ENCODE measurements around the gene CSH2. TPM values are rescaled to one million over a fixed set of nuclear protein-coding genes. Genes with fewer than 3 reads are reported as not detected.

CSH2 gene
- total and polyA plus RNA-seq, 8 donors = not detected

GRCh38 chr17:63842173-63842539 lies 31.3 kb downstream of the CSH2 start:
- peak overlapping the region; percentile 80 to 94 (median 86) for H3K4me3 ChIP-seq
- WGBS, 2 donors = 0 to 1% methylated on average over 26 to 36 of the region's 36 CpGs
- DNase-seq (peak in 5 of 6 donors; percentile 49 to 89 (median 73)), ATAC-seq (peak in 3 of 4 donors; percentile 1 to 20 (median 3)), FAIRE-seq (no peak)
- no peaks in the 10 kb centered on the region for H3K27me3 ChIP-seq
- H3K27ac ChIP-seq = peak overlapping the region; percentile 70 to 91 (median 86)
- intact Hi-C loops (cut with DNase I) = no loop called here
- H3K36me3 ChIP-seq = no peaks in the 10 kb centered on the region
- peaks cover 36 to 47% (median 43%) of the 10 kb centered on the region in 3 donors for H3K4me1 ChIP-seq
- no peaks in the 10 kb centered on the region for H3K9me3 ChIP-seq
- TF ChIP-seq CTCF (IDR thresholded peaks at IDR 0.05) = no peak

- intact Hi-C loops (cut with DNase I) = no loop called here
- peak overlapping the region; percentile 80 to 94 (median 86) for H3K4me3 ChIP-seq
- TF ChIP-seq CTCF (IDR thresholded peaks at IDR 0.05) = no peak
- peak overlapping the region; percentile 70 to 91 (median 86) for H3K27ac ChIP-seq
- peak; percentile 58 to 87 (median 71) for DNase-seq
- H3K9me3 ChIP-seq = no peaks in the 10 kb centered on the region
- 2 to 3% methylated on average over 26 of the region's 26 CpGs for WGBS, 2 donors
- peaks cover 36 to 47% (median 43%) of the 10 kb centered on the region in 3 donors for H3K4me1 ChIP-seq
- ATAC-seq = peak in 3 of 4 donors; percentile 5 to 7 (median 6)
- no peak for FAIRE-seq
- no peaks in the 10 kb centered on the region for H3K27me3 ChIP-seq
- H3K36me3 ChIP-seq = no peaks in the 10 kb centered on the region
Observed at GRCh38 chr17:63841350-63842172, 31.9 kb downstream of the CSH2 start.

GRCh38 chr17:63840591-63841349 lies 32.7 kb downstream of the CSH2 start:
- intact Hi-C loops (cut with DNase I) = no loop called here
- Histone ChIP-seq H3K36me3 (peaks cover 0 to 5% (median 4%) of the 10 kb centered on the region in 3 donors), H3K27me3 (no peaks in the 10 kb centered on the region), H3K4me3 (peak overlapping the region; percentile 80 to 94 (median 86)), H3K27ac (peak overlapping the region; percentile 70 to 91 (median 86)), H3K9me3 (no peaks in the 10 kb centered on the region), H3K4me1 (peaks cover 36 to 47% (median 43%) of the 10 kb centered on the region in 3 donors)
- TF ChIP-seq CTCF (IDR thresholded peaks at IDR 0.05) = no peak
- WGBS, 2 donors = 31 to 34% methylated on average over 4 of the region's 4 CpGs
- no peak for ATAC-seq
- FAIRE-seq = no peak
- DNase-seq = peak in 2 of 6 donors; percentile 29 to 42

GRCh38 chr17:63838631-63839171 lies 34.8 kb downstream of the CSH2 start:
- Histone ChIP-seq H3K4me3 (peak overlapping the region in 2 of 4 donors; percentile 5 to 13), H3K36me3 (peaks cover 0 to 24% (median 21%) of the 10 kb centered on the region in 3 donors), H3K4me1 (peaks cover 36 to 45% (median 41%) of the 10 kb centered on the region in 3 donors), H3K27me3 (no peaks in the 10 kb centered on the region), H3K27ac (peak overlapping the region; percentile 61 to 72 (median 64)), H3K9me3 (no peaks in the 10 kb centered on the region)
- DNase-seq = peak; percentile 78 to 96 (median 90)
- intact Hi-C loops (cut with DNase I) = no loop called here
- WGBS, 2 donors = 32 to 36% methylated on average over 7 of the region's 7 CpGs
- TF ChIP-seq CTCF (IDR thresholded peaks at IDR 0.05) = no peak
- no peak for FAIRE-seq
- peak; percentile 25 to 64 (median 50) for ATAC-seq
